Neural crest cell (in vitro differentiated cells): ENCODE results near the gene PDCD1LG2. TPM values are rescaled to one million over a fixed set of nuclear protein-coding genes. Genes with fewer than 3 reads are reported as not detected.
"Not testable (repeated sequence)": the region's sequence is repeated elsewhere in the genome, so short reads cannot be mapped to it uniquely, and the experiment has no call there.

Source experiments
- DNase-seq: peaks from one replicate; pipeline ENCODE4 v3.0.0; 2021; ENCODE audit warnings: low read depth, mixed read lengths, low spot score
- H3K27ac Mint-ChIP-seq: one replicate; pipeline ENCODE4 v1.8.0; 2021; ENCODE audit warnings: mild to moderate bottlenecking, mixed read lengths; ENCODE audit not compliant: unreplicated experiment
- H3K27me3 Mint-ChIP-seq: 2 replicates; pipeline ENCODE4 v1.8.0; 2021; ENCODE audit warnings: low read depth, mild to moderate bottlenecking, mixed read lengths
- H3K36me3 Mint-ChIP-seq: 2 replicates; pipeline ENCODE4 v1.8.0; 2021; ENCODE audit warnings: low read depth, mild to moderate bottlenecking, mixed read lengths
- H3K4me1 Mint-ChIP-seq: 2 replicates; pipeline ENCODE4 v1.8.0; 2021; ENCODE audit warnings: mixed read lengths
- H3K4me3 Mint-ChIP-seq: one replicate; pipeline ENCODE4 v1.8.0; 2021; ENCODE audit warnings: mild to moderate bottlenecking, mixed read lengths
- H3K9me3 Mint-ChIP-seq: 2 replicates; pipeline ENCODE4 v1.8.0; 2021; ENCODE audit warnings: mixed read lengths
- CTCF ChIP-seq: fragments of 200-600 bp; sonication (generic); conservative IDR thresholded peaks from 2 replicates; pipeline ENCODE4 v1.5.0; 2021; ENCODE audit warnings: antibody characterized with exemption, mild to moderate bottlenecking
- total RNA-seq: library from RNA; stranded (reverse); gene quantifications from 2 replicates; pipeline ENCODE4 v1.2.1, GENCODE V29; 2021

The PDCD1LG2 gene
- total RNA-seq, 1 donor from 2014 or later: not detected

- no peak for TF ChIP-seq CTCF
- Mint-ChIP-seq H3K4me3 (no peak overlapping the region), H3K27ac (no peak overlapping the region), H3K9me3 (peaks cover 2% of the 10 kb centered on the region), H3K4me1 (no peaks in the 10 kb centered on the region), H3K27me3 (peaks cover 14% of the 10 kb centered on the region), H3K36me3 (no peaks in the 10 kb centered on the region)
- no peak for DNase-seq
Observed at GRCh38 chr9:5470816-5471215, 39.5 kb upstream of the PDCD1LG2 start.

- not testable (repeated sequence) for H3K4me1 Mint-ChIP-seq, DNase-seq, H3K27me3 Mint-ChIP-seq, H3K36me3 Mint-ChIP-seq, H3K4me3 Mint-ChIP-seq, H3K27ac Mint-ChIP-seq, H3K9me3 Mint-ChIP-seq
Observed at GRCh38 chr9:5475611-5476010, 34.7 kb upstream of the PDCD1LG2 start.

- H3K4me1 Mint-ChIP-seq: no peaks in the 10 kb centered on the region
- TF ChIP-seq CTCF: no peak
- DNase-seq: no peak
- H3K36me3 Mint-ChIP-seq: no peaks in the 10 kb centered on the region
- no peak overlapping the region for H3K27ac Mint-ChIP-seq
- peaks cover 2% of the 10 kb centered on the region for H3K9me3 Mint-ChIP-seq
- H3K4me3 Mint-ChIP-seq: no peak overlapping the region
- H3K27me3 Mint-ChIP-seq: peaks cover 5% of the 10 kb centered on the region
Observed at GRCh38 chr9:5478206-5478605, 32.1 kb upstream of the PDCD1LG2 start.

- H3K9me3 Mint-ChIP-seq: peaks cover 2% of the 10 kb centered on the region
- H3K4me1 Mint-ChIP-seq: no peaks in the 10 kb centered on the region
- no peak for TF ChIP-seq CTCF
- H3K27me3 Mint-ChIP-seq: no peaks in the 10 kb centered on the region
- DNase-seq: no peak
- H3K4me3 Mint-ChIP-seq: no peak overlapping the region
- H3K36me3 Mint-ChIP-seq: no peaks in the 10 kb centered on the region
- H3K27ac Mint-ChIP-seq: no peak overlapping the region
Observed at GRCh38 chr9:5479994-5480694, 30.2 kb upstream of the PDCD1LG2 start.

GRCh38 chr9:5480919-5481318, 29.4 kb upstream of the PDCD1LG2 start:
- no peak overlapping the region for H3K27ac Mint-ChIP-seq
- H3K4me1 Mint-ChIP-seq: no peaks in the 10 kb centered on the region
- H3K9me3 Mint-ChIP-seq: peaks cover 2% of the 10 kb centered on the region
- no peak overlapping the region for H3K4me3 Mint-ChIP-seq
- no peak for TF ChIP-seq CTCF
- no peak for DNase-seq
- no peaks in the 10 kb centered on the region for H3K27me3 Mint-ChIP-seq
- no peaks in the 10 kb centered on the region for H3K36me3 Mint-ChIP-seq

GRCh38 chr9:5481322-5482040, 28.9 kb upstream of the PDCD1LG2 start:
- no peak for DNase-seq
- H3K4me1 Mint-ChIP-seq: no peaks in the 10 kb centered on the region

More at GRCh38 chr9:5481322-5482040, 28.9 kb upstream of the PDCD1LG2 start:
- no peak overlapping the region for H3K27ac Mint-ChIP-seq
- no peaks in the 10 kb centered on the region for H3K27me3 Mint-ChIP-seq
- peaks cover 2% of the 10 kb centered on the region for H3K9me3 Mint-ChIP-seq
- peak; percentile 35 for TF ChIP-seq CTCF
- H3K4me3 Mint-ChIP-seq: no peak overlapping the region
- no peaks in the 10 kb centered on the region for H3K36me3 Mint-ChIP-seq
